Measurements from ENCODE around the gene CTSK.

DNA sequence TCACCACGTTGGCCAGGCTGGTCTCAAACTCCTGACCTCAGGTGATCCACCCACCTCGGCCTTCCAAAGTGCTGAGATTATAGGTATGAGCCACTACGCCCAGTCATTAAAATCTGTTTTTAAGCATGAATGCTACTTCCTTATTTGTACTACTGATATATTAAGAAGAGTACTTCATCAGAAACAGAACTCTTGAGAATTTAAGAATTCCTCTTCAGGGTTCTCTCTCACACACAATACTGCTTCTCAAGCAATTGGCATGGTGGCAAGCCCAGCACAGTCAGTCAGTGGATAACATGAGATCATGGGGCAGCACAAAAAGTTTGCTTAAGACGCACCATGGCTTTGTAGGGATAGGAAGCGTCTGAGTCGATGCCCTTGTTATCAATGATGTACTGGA, 56.6 kb downstream of the CTSK start:
- TF ChIP-seq, protein P1, sequence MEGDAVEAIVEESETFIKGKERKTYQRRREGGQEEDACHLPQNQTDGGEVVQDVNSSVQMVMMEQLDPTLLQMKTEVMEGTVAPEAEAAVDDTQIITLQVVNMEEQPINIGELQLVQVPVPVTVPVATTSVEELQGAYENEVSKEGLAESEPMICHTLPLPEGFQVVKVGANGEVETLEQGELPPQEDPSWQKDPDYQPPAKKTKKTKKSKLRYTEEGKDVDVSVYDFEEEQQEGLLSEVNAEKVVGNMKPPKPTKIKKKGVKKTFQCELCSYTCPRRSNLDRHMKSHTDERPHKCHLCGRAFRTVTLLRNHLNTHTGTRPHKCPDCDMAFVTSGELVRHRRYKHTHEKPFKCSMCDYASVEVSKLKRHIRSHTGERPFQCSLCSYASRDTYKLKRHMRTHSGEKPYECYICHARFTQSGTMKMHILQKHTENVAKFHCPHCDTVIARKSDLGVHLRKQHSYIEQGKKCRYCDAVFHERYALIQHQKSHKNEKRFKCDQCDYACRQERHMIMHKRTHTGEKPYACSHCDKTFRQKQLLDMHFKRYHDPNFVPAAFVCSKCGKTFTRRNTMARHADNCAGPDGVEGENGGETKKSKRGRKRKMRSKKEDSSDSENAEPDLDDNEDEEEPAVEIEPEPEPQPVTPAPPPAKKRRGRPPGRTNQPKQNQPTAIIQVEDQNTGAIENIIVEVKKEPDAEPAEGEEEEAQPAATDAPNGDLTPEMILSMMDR (IDR thresholded peaks at IDR 0.05) = no peak
- TF ChIP-seq POLR2A (IDR thresholded peaks at IDR 0.05) = no peak

All from adrenal gland (tissue), 5 donors.